ENCODE data around the gene SLFN13. TPM values are rescaled to one million over a fixed set of nuclear protein-coding genes. Genes with fewer than 3 reads are reported as not detected.
A peak's percentile ranks its signal among the peaks of the same experiment; 100 is the strongest.
"Not testable (repeated sequence)": the region's sequence is repeated elsewhere in the genome, so short reads cannot be mapped to it uniquely, and the experiment has no call there.

SLFN13 gene
- total and polyA plus RNA-seq, 2 of the 4 experiments (the other 2 are of a cell fraction), result 1.7 to 3.9 TPM

GRCh38 chr17:35404360-35404759, 44.2 kb downstream of the SLFN13 start:
- DNase-seq (peak; percentile 5), ATAC-seq (ENCODE audit: low read depth) (no peak)

GRCh38 chr17:35393783-35394182, 54.8 kb downstream of the SLFN13 start:
- H3K14ac ChIP-seq (replicated peaks; ENCODE audit: low read depth, low read length); H3K4me3 ChIP-seq (ENCODE audit: insufficient read depth, low read depth, low read length); intact Hi-C loops (cut with micrococcal nuclease); DNase-seq; H3K4ac ChIP-seq (ENCODE audit: low read depth, low read length); CTCF ChIA-PET; ATAC-seq (ENCODE audit: low read depth); H3K36me3 ChIP-seq (ENCODE audit: control insufficient read depth, insufficient read depth, low read length); H4K5ac ChIP-seq (ENCODE audit: low read depth, low read length); H2BK15ac ChIP-seq (ENCODE audit: low read depth, low read length); POLR2A ChIA-PET (ENCODE audit: unreplicated experiment); H3K18ac ChIP-seq (ENCODE audit: low read depth, low read length); H3K56ac ChIP-seq (ENCODE audit: extremely low read depth, insufficient read depth, low read length); H2AK9ac ChIP-seq (replicated peaks; ENCODE audit: low read depth, low read length, poor library complexity); H3K9me1 ChIP-seq (ENCODE audit: insufficient read depth, low read length); H3K79me1 ChIP-seq (ENCODE audit: low read depth in 1 of 2, low read length in 2 of 2); H2AFZ ChIP-seq (replicated peaks; ENCODE audit: low read length, poor library complexity); H4K91ac ChIP-seq (ENCODE audit: insufficient read depth, low read depth, low read length); H3K4me1 ChIP-seq (ENCODE audit: control insufficient read depth, insufficient read depth, low read length); dilution Hi-C loops (cut with HindIII; ENCODE audit: low sequenced_read_pairs, unreplicated experiment); H3K23ac ChIP-seq (ENCODE audit: low read depth, low read length); H3K27ac ChIP-seq (ENCODE audit: insufficient read depth, low read length); H3K27me3 ChIP-seq (ENCODE audit: control insufficient read depth, insufficient read depth, low read length); H2AK5ac ChIP-seq (ENCODE audit: low read depth, low read length); H3K9me3 ChIP-seq (ENCODE audit: control insufficient read depth, insufficient read depth, low read length); in situ Hi-C loops (cut with MboI; ENCODE audit: low sequenced_read_pairs); H2BK5ac ChIP-seq (ENCODE audit: low read depth, low read length, poor library complexity, severe bottlenecking); H4K20me1 ChIP-seq (ENCODE audit: insufficient read depth, low read length); H3K4me2 ChIP-seq (ENCODE audit: low read depth, low read length); H2BK20ac ChIP-seq (ENCODE audit: low read depth, low read length); H3K9ac ChIP-seq (ENCODE audit: low read depth, low read length); H4K8ac ChIP-seq (ENCODE audit: low read depth in 2 of 2, low read length in 2 of 2); H2BK120ac ChIP-seq (ENCODE audit: low read depth, low read length); BruUV-seq (replicated peaks): not testable (repeated sequence)
- 90% methylated on average over 9 of the region's 13 CpGs; no CpG with 5 or more reads in 1 of the 2 experiments for WGBS, 2 experiments (ENCODE audit: extremely low coverage in 2 of 2, insufficient read length in 1 of 2)

More at GRCh38 chr17:35404360-35404759, 44.2 kb downstream of the SLFN13 start:
- Histone ChIP-seq H2AFZ (replicated peaks; ENCODE audit: low read length, poor library complexity) (no peak overlapping the region), H4K91ac (ENCODE audit: insufficient read depth, low read depth, low read length) (no peak overlapping the region), H3K4me2 (ENCODE audit: low read depth, low read length) (no peak overlapping the region), H2BK20ac (ENCODE audit: low read depth, low read length) (no peak overlapping the region), H3K4ac (ENCODE audit: low read depth, low read length) (no peak overlapping the region), H3K9me1 (ENCODE audit: insufficient read depth, low read length) (no peaks in the 10 kb centered on the region), H3K56ac (ENCODE audit: extremely low read depth, insufficient read depth, low read length) (no peak overlapping the region), H3K79me1 (ENCODE audit: low read depth in 1 of 2, low read length in 2 of 2) (no peaks in the 10 kb centered on the region), H3K27me3 (ENCODE audit: control insufficient read depth, insufficient read depth, low read length) (no peaks in the 10 kb centered on the region), H3K4me3 (ENCODE audit: insufficient read depth, low read depth, low read length) (no peak overlapping the region), H3K4me1 (ENCODE audit: control insufficient read depth, insufficient read depth, low read length) (no peaks in the 10 kb centered on the region), H4K5ac (ENCODE audit: low read depth, low read length) (no peak overlapping the region), H3K27ac (ENCODE audit: insufficient read depth, low read length) (no peak overlapping the region), H3K9me3 (ENCODE audit: control insufficient read depth, insufficient read depth, low read length) (no peaks in the 10 kb centered on the region), H4K20me1 (ENCODE audit: insufficient read depth, low read length) (no peaks in the 10 kb centered on the region), H3K9ac (ENCODE audit: low read depth, low read length) (no peak overlapping the region), H2AK5ac (ENCODE audit: low read depth, low read length) (no peak overlapping the region), H3K14ac (replicated peaks; ENCODE audit: low read depth, low read length) (no peak overlapping the region), H3K18ac (ENCODE audit: low read depth, low read length) (no peak overlapping the region), H2BK5ac (ENCODE audit: low read depth, low read length, poor library complexity, severe bottlenecking) (no peak overlapping the region), H2BK120ac (ENCODE audit: low read depth, low read length) (no peak overlapping the region), H2BK15ac (ENCODE audit: low read depth, low read length) (no peak overlapping the region), H3K36me3 (ENCODE audit: control insufficient read depth, insufficient read depth, low read length) (peaks cover 12% of the 10 kb centered on the region; the same call in 1 of the 2 replicates), H3K23ac (ENCODE audit: low read depth, low read length) (no peak overlapping the region), H4K8ac (ENCODE audit: low read depth in 2 of 2, low read length in 2 of 2) (no peak overlapping the region), H2AK9ac (replicated peaks; ENCODE audit: low read depth, low read length, poor library complexity) (no peak overlapping the region)
- WGBS, 2 experiments (ENCODE audit: extremely low coverage in 2 of 2, insufficient read length in 1 of 2), result no CpG with 5 or more reads among the region's 1 CpG
- in situ Hi-C loops (cut with MboI; ENCODE audit: low sequenced_read_pairs) (no loop called here), intact Hi-C loops (cut with micrococcal nuclease) (no loop called here), dilution Hi-C loops (cut with HindIII; ENCODE audit: low sequenced_read_pairs, unreplicated experiment) (no loop called here)
- CTCF ChIA-PET, result no interaction called here
- POLR2A ChIA-PET (ENCODE audit: unreplicated experiment), result no interaction called here
- no TSS peak for BruUV-seq (replicated peaks)
- TF ChIP-seq SMC3 (IDR thresholded peaks at IDR 0.05; ENCODE audit: low read depth, low read length) (no peak), RCOR1 (IDR thresholded peaks at IDR 0.05; ENCODE audit: insufficient replicate concordance, low read length) (no peak), RFX5 (IDR thresholded peaks at IDR 0.05; ENCODE audit: low read depth, low read length) (no peak), CHD1 (IDR thresholded peaks at IDR 0.05; ENCODE audit: low read depth, low read length) (no peak)

Measured in IMR-90 (cell line).